ENCODE results near the gene LHFPL5.

DNA sequence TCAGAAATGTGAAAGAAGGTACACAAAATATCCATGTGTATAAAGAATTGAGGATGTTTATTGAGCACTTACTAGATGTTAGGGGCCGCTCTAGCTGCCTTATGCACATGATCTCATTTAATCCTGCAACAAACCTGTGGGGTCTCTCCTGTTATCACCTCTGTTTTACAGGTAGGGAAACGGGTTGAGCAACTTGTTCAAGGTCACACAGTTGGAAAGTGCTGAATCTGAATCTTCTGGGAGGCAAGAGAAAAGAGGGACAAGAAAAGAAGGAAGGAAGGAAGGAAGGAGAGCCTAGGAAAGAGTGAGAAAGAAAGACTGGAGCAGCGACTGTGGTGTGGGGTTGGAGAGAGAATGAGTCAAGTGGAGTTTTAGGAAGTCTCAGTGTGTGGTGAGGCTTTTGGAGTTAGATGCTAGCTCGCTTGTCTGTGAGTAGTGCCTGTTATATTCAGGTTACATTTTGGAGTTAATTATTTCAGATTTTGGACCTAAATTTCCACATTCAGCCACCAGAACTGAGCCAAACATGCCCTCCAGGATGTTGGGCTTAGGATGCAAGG, 16.6 kb upstream of the LHFPL5 start:
- TF ChIP-seq EZH2phosphoT487 (IDR thresholded peaks at IDR 0.05; ENCODE audit: insufficient read depth, low read depth) (no peak), EZH2 (IDR thresholded peaks at IDR 0.05; ENCODE audit: insufficient read depth, poor library complexity, severe bottlenecking) (no peak)

Measured in GM23248 (cell line).